Thoracic aorta (tissue), 2 donors: ENCODE measurements around the gene ACE. TPM values are rescaled to one million over a fixed set of nuclear protein-coding genes. Genes with fewer than 3 reads are reported as not detected.

Experiments
- ATAC-seq: fragments of 150-250 bp; one replicate; pipeline ENCODE4 v1.8.0; 2017; ENCODE audit warnings: low read depth; ENCODE audit not compliant: insufficient number of reproducible peaks, low FRiP score
- DNase-seq: peaks from one replicate; pipeline ENCODE4 v3.0.0-alpha.2; 2020; ENCODE audit warnings: low spot score
- H3K27ac ChIP-seq, 2 donors: fragments of 200-600 bp; sonication (generic); 1 replicate in 1 of 2; 2 replicates in 1 of 2; pipeline ENCODE4 v1.5.1; 2016; ENCODE audit warnings: mild to moderate bottlenecking in 2 of 2, moderate library complexity in 2 of 2
- H3K27me3 ChIP-seq: fragments of 200-600 bp; sonication (generic); replicated peaks from 2 replicates; pipeline ENCODE4 v1.6.0; 2016; ENCODE audit warnings: mild to moderate bottlenecking; ENCODE audit not compliant: insufficient read depth
- H3K36me3 ChIP-seq: fragments of 200-600 bp; sonication (generic); one replicate; pipeline ENCODE4 v1.5.1; 2016
- H3K4me1 ChIP-seq, 2 donors: fragments of 200-600 bp; sonication (generic); 1 replicate in 1 of 2; 2 replicates in 1 of 2; pipeline versions ENCODE4 v1.5.1 to v1.6.0; 2016; ENCODE audit warnings: low read depth in 2 of 2, mild to moderate bottlenecking in 1 of 2; ENCODE audit not compliant: control insufficient read depth in 1 of 2
- H3K4me3 ChIP-seq: fragments of 200-600 bp; sonication (generic); 2 replicates; pipeline ENCODE4 v1.5.1; 2016; ENCODE audit warnings: mild to moderate bottlenecking
- H3K9me3 ChIP-seq: fragments of 200-600 bp; sonication (generic); 2 replicates; pipeline ENCODE4 v1.5.1; 2016
- total RNA-seq, 2 donors: library from RNA; depleted of rRNA; stranded (reverse); fragments of >200 nt; gene quantifications; one replicate each; pipeline versions ENCODE4 v1.1.0 to v1.2.3, GENCODE V29; 2016
- TF ChIP-seq, protein P1 (sequence below): fragments of 200-600 bp; sonication (generic); IDR thresholded peaks from one replicate; pipeline ENCODE4 v1.5.1; 2019; ENCODE audit warnings: antibody characterized with exemption

Gene ACE
- total RNA-seq, 2 donors from 2014 or later: 5.4 to 16.5 TPM

DNA sequence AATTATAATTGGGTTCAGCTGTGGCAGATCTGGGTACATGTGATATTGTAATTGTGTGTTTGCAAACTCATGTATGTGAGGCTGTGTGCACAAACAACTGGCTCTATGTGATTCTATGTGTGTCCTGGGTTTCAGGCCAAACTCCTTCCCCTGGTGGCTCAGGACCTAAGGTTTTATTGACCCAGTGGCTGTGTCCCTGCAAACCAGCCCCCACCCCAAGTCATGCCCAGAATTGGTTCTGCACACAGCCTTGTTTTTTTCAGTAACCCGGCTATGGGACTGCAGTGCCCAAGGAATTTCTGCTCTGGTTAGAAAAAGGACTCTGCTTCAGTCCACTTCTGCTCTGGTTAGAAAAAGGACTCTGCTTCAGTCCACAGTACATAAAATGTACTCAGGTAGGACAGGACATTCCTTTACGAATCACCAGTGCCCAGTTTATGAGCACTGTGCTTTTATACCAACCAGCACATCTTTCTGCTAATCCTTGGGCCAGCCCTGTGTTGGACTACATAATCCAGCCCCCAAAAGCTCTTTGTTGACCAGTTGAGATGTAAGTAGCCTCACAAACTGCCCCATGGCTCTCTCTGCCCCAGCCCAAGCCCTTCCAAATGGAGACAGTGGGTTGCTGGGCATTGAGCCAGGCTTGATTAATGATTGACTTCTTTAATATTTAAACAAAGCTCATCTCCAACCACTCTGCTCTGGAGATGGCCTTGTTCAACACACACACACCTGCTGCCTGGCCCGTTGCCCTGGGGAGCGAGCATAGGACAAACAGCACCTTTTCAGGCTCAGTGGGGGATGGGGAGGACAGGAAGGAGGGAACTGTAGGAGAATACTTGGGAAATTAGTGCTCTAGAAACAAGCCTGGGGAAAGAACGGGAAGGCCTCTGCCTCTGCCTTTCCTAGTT is 43.4 kb downstream of the ACE start:
- Histone ChIP-seq H3K36me3 (no peaks in the 10 kb centered on the region), H3K27ac (no peak overlapping the region), H3K27me3 (no peaks in the 10 kb centered on the region), H3K9me3 (no peaks in the 10 kb centered on the region), H3K4me3 (no peak overlapping the region), H3K4me1 (no peaks in the 10 kb centered on the region)
- ATAC-seq (no peak), DNase-seq (no peak)
- TF ChIP-seq, protein P1, sequence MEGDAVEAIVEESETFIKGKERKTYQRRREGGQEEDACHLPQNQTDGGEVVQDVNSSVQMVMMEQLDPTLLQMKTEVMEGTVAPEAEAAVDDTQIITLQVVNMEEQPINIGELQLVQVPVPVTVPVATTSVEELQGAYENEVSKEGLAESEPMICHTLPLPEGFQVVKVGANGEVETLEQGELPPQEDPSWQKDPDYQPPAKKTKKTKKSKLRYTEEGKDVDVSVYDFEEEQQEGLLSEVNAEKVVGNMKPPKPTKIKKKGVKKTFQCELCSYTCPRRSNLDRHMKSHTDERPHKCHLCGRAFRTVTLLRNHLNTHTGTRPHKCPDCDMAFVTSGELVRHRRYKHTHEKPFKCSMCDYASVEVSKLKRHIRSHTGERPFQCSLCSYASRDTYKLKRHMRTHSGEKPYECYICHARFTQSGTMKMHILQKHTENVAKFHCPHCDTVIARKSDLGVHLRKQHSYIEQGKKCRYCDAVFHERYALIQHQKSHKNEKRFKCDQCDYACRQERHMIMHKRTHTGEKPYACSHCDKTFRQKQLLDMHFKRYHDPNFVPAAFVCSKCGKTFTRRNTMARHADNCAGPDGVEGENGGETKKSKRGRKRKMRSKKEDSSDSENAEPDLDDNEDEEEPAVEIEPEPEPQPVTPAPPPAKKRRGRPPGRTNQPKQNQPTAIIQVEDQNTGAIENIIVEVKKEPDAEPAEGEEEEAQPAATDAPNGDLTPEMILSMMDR: no peak

DNA sequence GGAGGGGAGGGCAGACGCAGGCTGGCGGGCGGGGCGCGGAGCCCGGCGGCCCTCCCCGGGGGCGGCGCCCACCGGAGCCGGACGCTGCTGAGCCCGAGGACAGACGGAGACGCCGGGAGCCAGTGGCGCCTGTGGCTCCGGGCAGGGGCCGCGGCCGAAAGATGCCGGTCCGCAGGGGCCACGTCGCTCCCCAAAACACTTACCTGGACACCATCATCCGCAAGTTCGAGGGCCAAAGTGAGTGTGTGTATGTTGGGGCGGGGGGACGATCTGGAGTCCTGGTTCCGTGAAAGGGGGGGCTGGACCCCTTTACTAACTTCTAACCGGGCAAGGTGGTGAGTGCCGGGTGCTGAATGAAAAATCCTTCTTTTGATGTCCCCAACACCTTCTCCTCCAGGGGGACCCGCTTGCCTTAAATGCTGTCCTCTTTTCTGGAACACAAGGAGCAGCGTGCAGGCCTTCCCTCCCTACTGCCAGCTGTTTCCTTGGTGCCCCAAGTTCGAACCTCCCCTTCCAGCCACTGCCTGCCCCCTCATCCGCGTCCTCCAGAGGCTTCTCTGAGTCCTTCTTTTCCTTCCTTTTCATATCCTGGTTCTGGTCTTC is 46.5 kb downstream of the ACE start, which contains the start of gene KCNH6:
KCNH6 (plus strand) TSS at position 106 of the 603 bp plus-strand sequence; CDS start at position 162, 56 bp downstream.
- Histone ChIP-seq H3K4me1 (no peaks in the 10 kb centered on the region), H3K27me3 (no peaks in the 10 kb centered on the region), H3K27ac (no peak within 1 kb of the TSS), H3K36me3 (no peaks in the 10 kb centered on the region), H3K9me3 (no peaks in the 10 kb centered on the region), H3K4me3 (peak within 1 kb of the TSS; percentile 11)
- no peak for ATAC-seq
- TF ChIP-seq, protein P1: no peak
- DNase-seq: no peak

DNA sequence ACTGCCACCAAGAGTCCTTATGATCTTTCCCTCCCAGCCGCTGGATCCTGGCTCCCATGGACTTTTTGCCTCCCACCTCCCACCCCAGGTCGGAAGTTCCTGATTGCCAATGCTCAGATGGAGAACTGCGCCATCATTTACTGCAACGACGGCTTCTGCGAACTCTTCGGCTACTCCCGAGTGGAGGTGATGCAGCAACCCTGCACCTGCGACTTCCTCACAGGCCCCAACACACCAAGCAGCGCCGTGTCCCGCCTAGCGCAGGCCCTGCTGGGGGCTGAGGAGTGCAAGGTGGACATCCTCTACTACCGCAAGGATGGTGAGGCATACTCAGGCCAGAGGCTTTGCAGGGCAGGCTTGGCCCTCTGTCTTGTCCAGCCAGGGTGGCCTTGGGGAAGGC is 47.2 kb downstream of the ACE start:
- Histone ChIP-seq H3K27me3 (no peaks in the 10 kb centered on the region), H3K36me3 (no peaks in the 10 kb centered on the region)

DNA sequence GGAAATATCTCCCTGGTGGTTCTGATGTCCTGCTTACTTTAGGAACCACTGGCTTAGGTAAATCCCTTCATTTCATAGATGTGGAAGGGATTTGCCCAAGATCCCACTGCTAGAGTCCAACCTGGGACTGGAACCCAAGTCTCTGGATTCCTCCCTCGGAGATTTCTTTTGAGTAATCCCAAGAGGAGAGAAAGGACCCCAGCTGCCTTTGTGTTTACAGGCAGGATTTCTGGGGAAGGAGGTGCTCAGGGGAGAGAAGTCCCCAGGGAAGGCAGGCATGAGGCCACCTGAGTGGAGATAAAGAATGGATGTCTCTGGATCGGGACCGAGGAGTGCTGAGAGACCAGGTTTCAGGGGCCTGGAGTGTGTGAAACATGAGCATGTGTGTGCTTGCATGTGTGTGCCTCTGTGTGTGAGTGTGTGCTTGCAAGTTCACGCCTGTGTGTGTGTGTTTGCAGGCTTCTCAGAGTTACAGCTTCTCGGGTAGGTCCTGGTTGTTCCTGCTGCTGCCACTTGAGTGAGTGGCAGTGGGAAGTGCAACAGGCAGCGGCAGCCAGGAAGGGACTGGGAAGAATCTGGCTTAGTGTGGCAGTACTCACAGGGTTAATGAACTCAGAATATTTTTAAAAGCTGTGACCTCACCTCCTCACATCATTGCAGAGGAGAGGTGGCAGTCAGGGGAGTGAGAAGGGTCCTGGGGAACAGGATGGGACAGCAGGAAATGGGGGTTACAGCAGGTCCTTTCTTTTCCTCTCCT is 48.5 kb downstream of the ACE start:
- H3K27me3 ChIP-seq: no peaks in the 10 kb centered on the region
- no peaks in the 10 kb centered on the region for H3K4me1 ChIP-seq
- ATAC-seq: no peak
- no peak for DNase-seq
- no peaks in the 10 kb centered on the region for H3K9me3 ChIP-seq
- no peak overlapping the region for H3K27ac ChIP-seq
- no peak overlapping the region for H3K4me3 ChIP-seq
- no peaks in the 10 kb centered on the region for H3K36me3 ChIP-seq
- TF ChIP-seq, protein P1: no peak

More for the DNA sequence above, 47.2 kb downstream of the ACE start:
- Histone ChIP-seq H3K27ac (no peak overlapping the region), H3K4me1 (no peaks in the 10 kb centered on the region), H3K4me3 (no peak overlapping the region), H3K9me3 (no peaks in the 10 kb centered on the region)
- DNase-seq (no peak), ATAC-seq (no peak)
- TF ChIP-seq, protein P1: no peak

DNA sequence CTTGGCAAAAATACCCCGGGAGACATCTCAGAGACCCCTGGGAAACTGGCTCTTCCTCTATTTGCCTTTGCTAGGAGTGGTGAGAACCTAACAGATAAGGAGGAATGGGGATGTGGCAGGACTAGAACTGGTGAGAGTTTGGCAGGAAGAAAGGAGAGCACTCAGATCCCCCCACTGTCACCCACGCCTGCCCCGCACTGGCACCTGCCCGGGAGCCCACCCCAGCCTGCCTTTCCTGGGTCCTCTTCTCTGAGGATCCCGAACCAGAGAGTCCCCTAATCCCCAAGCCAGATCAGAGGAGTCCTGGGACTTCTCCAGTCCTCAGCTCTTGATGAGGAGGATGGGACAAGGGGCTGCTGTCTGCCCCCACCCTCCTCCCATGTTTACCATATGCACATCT is 50.0 kb downstream of the ACE start:
- ATAC-seq: no peak
- Histone ChIP-seq H3K36me3 (no peaks in the 10 kb centered on the region), H3K9me3 (no peaks in the 10 kb centered on the region), H3K27me3 (no peaks in the 10 kb centered on the region), H3K27ac (no peak overlapping the region), H3K4me3 (no peak overlapping the region), H3K4me1 (no peaks in the 10 kb centered on the region)
- DNase-seq: no peak
- TF ChIP-seq, protein P1: no peak
